ENCODE results near the gene ZC3H4.

DNA sequence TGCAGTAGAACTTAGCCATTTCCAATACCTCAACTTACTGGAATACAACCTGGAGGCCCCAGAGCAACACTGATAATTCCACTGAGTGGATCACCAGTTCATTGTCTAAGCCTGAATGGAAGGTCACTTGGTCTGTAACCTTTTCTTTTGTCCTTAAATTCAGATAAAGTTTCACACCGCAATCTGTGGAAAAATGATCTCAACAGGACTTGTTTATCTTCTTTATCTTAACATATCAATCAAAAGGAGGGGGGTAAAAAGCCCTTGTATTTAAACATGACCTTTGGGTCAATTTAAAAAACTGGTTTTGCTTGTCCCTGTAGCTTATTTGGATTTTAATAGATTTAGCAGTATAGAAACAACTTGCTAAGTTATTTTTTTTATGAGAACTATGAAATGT, 38.6 kb upstream of the ZC3H4 start:
- TF ChIP-seq, protein P1, sequence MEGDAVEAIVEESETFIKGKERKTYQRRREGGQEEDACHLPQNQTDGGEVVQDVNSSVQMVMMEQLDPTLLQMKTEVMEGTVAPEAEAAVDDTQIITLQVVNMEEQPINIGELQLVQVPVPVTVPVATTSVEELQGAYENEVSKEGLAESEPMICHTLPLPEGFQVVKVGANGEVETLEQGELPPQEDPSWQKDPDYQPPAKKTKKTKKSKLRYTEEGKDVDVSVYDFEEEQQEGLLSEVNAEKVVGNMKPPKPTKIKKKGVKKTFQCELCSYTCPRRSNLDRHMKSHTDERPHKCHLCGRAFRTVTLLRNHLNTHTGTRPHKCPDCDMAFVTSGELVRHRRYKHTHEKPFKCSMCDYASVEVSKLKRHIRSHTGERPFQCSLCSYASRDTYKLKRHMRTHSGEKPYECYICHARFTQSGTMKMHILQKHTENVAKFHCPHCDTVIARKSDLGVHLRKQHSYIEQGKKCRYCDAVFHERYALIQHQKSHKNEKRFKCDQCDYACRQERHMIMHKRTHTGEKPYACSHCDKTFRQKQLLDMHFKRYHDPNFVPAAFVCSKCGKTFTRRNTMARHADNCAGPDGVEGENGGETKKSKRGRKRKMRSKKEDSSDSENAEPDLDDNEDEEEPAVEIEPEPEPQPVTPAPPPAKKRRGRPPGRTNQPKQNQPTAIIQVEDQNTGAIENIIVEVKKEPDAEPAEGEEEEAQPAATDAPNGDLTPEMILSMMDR (IDR thresholded peaks at IDR 0.05), result no peak
- TF ChIP-seq EZH2 (IDR thresholded peaks at IDR 0.05; ENCODE audit: borderline replicate concordance, insufficient read depth, low read depth, low read length, poor library complexity, severe bottlenecking), result no peak
